Left cardiac atrium (tissue), 4 donors: ENCODE results near the gene ZNF627. TPM values are rescaled to one million over a fixed set of nuclear protein-coding genes. Genes with fewer than 3 reads are reported as not detected.
"Not testable (repeated sequence)": the region's sequence is repeated elsewhere in the genome, so short reads cannot be mapped to it uniquely, and the experiment has no call there.

ENCODE experiments used
- ATAC-seq, 2 donors: fragments of 200-7000 bp; cut with Tn5 transposase; one replicate each; pipeline ENCODE4 v1.9.1; 2020; ENCODE audit warnings: mild to moderate bottlenecking in 2 of 2, moderate library complexity in 2 of 2
- DNase-seq: peaks from one replicate; pipeline ENCODE4 v3.0.0-alpha.2; 2020
- intact Hi-C, 2 donors: fragments of 100-400 bp; cut with DNase I; formaldehyde crosslinking; loops; one replicate each; pipeline versions ENCODE4 v1.14.1 to v1.15.1; 2022 to 2023
- long read RNA-seq: library from polyadenylated mRNA; unstranded; transcript quantifications from one replicate; pipeline ENCODE4 v2.0.0, GENCODE V29; 2021
- total RNA-seq, 2 donors: library from RNA; stranded (reverse); fragmentation: NEBNext Ultra II Directional; extraction: Animal tissue kit (Norgen Biotek cat#: 25700); gene quantifications; one replicate each; pipeline ENCODE4 v1.2.1, GENCODE V29; 2021
- donor health status: DM: no; HTN: yes; CAD: no.
- donor health status: DM: no; HTN: yes; CAD: no; lungs with severe emphysema.
- donor health status: DM: yes; HTN: yes; CAD: no.
- donor health status: Dilated cardiomyopathy.

ZNF627 gene
- total RNA-seq = 1 to 10 TPM; 5.1 to 5.4 TPM
- long read RNA-seq, transcript ZNF627-201 (4 exons, 2,840 nt) = major isoform, 10 of 11 reads
- long read RNA-seq, partial matches to known transcripts = 0 of 11 reads
- long read RNA-seq, other reads (novel, unspliced or antisense) = 1 of 11 reads

GRCh38 chr19:11597202-11598102 is at the start of gene ZNF627:
Gene ZNF627, plus strand, starts transcription at chr19:11597483. Its CDS starts 145 bp downstream, at chr19:11597628.
- DNase-seq (peak; percentile 100), ATAC-seq (peak; percentile 100)
- intact Hi-C loops = no loop called here

GRCh38 chr19:11547929-11548700 is 49.2 kb upstream of the ZNF627 start:
- intact Hi-C loops = no loop called here
- ATAC-seq = no peak
- no peak for DNase-seq

GRCh38 chr19:11549386-11549953 is 47.8 kb upstream of the ZNF627 start:
- intact Hi-C loops = no loop called here
- ATAC-seq (no peak), DNase-seq (no peak)

- intact Hi-C loops = no loop called here
- ATAC-seq = no peak
- no peak for DNase-seq
These were observed 47.0 kb upstream of the ZNF627 start for GRCh38 chr19:11550265-11550664.

GRCh38 chr19:11551603-11552235 is 45.6 kb upstream of the ZNF627 start:
- peak; percentile 36 to 45 for ATAC-seq

GRCh38 chr19:11552666-11553372 is 44.5 kb upstream of the ZNF627 start:
- intact Hi-C loops = no loop called here
- ATAC-seq (no peak), DNase-seq (no peak)

More at GRCh38 chr19:11551603-11552235, 45.6 kb upstream of the ZNF627 start:
- intact Hi-C loops = no loop called here
- no peak for DNase-seq

GRCh38 chr19:11554160-11554559 is 43.1 kb upstream of the ZNF627 start:
- DNase-seq (no peak), ATAC-seq (no peak)
- intact Hi-C loops = no loop called here

GRCh38 chr19:11555246-11555645 is 42.0 kb upstream of the ZNF627 start:
- DNase-seq = no peak
- ATAC-seq = peak in 1 of 2 donors; percentile 1
- intact Hi-C loops = no loop called here

GRCh38 chr19:11556634-11557420 is 40.5 kb upstream of the ZNF627 start:
- ATAC-seq = no peak
- intact Hi-C loops = no loop called here

GRCh38 chr19:11558881-11559828 is 38.1 kb upstream of the ZNF627 start, which contains the start of gene ELOF1:
Gene ELOF1, minus strand, starts transcription at chr19:11559230. Its CDS starts 4,883 bp downstream, at chr19:11554347.
- ATAC-seq (peak; percentile 99), DNase-seq (peak; percentile 98)
- intact Hi-C loops = no loop called here

More at GRCh38 chr19:11556634-11557420, 40.5 kb upstream of the ZNF627 start:
- no peak for DNase-seq

- intact Hi-C loops = no loop called here
- DNase-seq (no peak), ATAC-seq (peak; percentile 45 to 47)
These were observed 36.8 kb upstream of the ZNF627 start for GRCh38 chr19:11560404-11561051.

GRCh38 chr19:11563532-11563931 is 33.8 kb upstream of the ZNF627 start:
- ATAC-seq = no peak
- intact Hi-C loops = no loop called here
- DNase-seq = no peak

GRCh38 chr19:11564082-11564807 is 33.0 kb upstream of the ZNF627 start:
- intact Hi-C loops, ATAC-seq, DNase-seq: not testable (repeated sequence)

GRCh38 chr19:11565649-11565980 is 31.7 kb upstream of the ZNF627 start:
- DNase-seq, intact Hi-C loops, ATAC-seq: not testable (repeated sequence)

GRCh38 chr19:11566164-11566563 is 31.1 kb upstream of the ZNF627 start:
- intact Hi-C loops = no loop called here
- DNase-seq = no peak
- no peak for ATAC-seq
